ENCODE measurements around the gene HOXC12.

DNA sequence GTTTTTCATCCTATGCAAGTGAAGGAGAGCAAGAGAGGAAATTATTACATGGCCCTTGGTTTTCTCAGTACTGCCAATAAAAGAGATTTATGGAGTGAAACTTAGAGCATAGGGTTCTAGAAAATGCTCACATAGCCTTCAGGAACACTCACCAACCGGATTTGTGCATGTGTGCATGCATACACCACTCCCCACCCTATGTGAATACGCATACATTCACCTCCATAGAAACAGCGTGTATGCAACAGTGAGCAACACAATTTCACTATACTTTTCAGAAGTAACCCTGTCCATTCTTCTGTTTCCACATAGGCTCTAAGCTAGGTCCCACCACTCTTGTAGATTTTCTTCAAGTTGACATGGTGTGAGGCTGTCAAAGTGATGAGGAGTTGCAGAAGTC lies 47.6 kb upstream of the HOXC12 start:
- TF ChIP-seq, protein P1, sequence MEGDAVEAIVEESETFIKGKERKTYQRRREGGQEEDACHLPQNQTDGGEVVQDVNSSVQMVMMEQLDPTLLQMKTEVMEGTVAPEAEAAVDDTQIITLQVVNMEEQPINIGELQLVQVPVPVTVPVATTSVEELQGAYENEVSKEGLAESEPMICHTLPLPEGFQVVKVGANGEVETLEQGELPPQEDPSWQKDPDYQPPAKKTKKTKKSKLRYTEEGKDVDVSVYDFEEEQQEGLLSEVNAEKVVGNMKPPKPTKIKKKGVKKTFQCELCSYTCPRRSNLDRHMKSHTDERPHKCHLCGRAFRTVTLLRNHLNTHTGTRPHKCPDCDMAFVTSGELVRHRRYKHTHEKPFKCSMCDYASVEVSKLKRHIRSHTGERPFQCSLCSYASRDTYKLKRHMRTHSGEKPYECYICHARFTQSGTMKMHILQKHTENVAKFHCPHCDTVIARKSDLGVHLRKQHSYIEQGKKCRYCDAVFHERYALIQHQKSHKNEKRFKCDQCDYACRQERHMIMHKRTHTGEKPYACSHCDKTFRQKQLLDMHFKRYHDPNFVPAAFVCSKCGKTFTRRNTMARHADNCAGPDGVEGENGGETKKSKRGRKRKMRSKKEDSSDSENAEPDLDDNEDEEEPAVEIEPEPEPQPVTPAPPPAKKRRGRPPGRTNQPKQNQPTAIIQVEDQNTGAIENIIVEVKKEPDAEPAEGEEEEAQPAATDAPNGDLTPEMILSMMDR (IDR thresholded peaks at IDR 0.05), result no peak
- no peak for TF ChIP-seq POLR2A (IDR thresholded peaks at IDR 0.05)

Measured in thyroid gland (tissue), 4 donors.